K562 (cell line): ENCODE data around the gene SNX3. TPM values are rescaled to one million over a fixed set of nuclear protein-coding genes. Genes with fewer than 3 reads are reported as not detected.
A peak's percentile ranks its signal among the peaks of the same experiment; 100 is the strongest.

ENCODE experiments used
- ATAC-seq: fragments of 200-7000 bp; cut with Tn5 transposase; 3 replicates; pipeline ENCODE4 v1.9.1; 2020; ENCODE audit warnings: moderate library complexity
- BruUV-seq: library from RNA; stranded (reverse); fragments of 400-500 nt; replicated peaks from 2 replicates; lab custom pipeline; 2021; lab: Mats Ljungman, UMichigan
- CTCF ChIA-PET: fragments of 300-600 bp; formaldehyde crosslinking; extraction: SDS; loops from one replicate; lab custom pipeline; 2021; ENCODE audit warnings: low intra/inter-chr PET ratio; lab: Yijun Ruan, JAX
- POLR2A ChIA-PET: fragments of 300-600, 350-650 bp; sonication (Branson Sonifier 250); formaldehyde crosslinking; extraction: SDS; loops from one replicate; lab custom pipeline; 2021; ENCODE audit warnings: antibody characterized with exemption, inconsistent platforms; lab: Yijun Ruan, JAX
- DNase-seq, 4 experiments: peaks; one replicate each; pipeline versions ENCODE4 v3.0.0 to v3.0.0-alpha.2; 2011 to 2018; ENCODE audit warnings: low spot score in 3 of 4, mixed read lengths in 3 of 4; ENCODE audit errors: extremely low read depth in 1 of 4
- FAIRE-seq: peaks from 2 replicates; lab custom pipeline; 2011; peaks lifted over from hg19 to GRCh38; lab: Jason Lieb, UNC
- H2AFZ ChIP-seq: 2 replicates; pipeline ENCODE4 v1.6.0; 2011; ENCODE audit warnings: low read depth, low read length, control low read depth, inconsistent platforms
- H3K27ac ChIP-seq: fragments of 200-600 bp; 3 replicates; pipeline ENCODE4 v1.8.0; 2011; ENCODE audit warnings: low read depth, mild to moderate bottlenecking, control low read depth, inconsistent platforms, low read length, moderate library complexity, mixed read lengths; ENCODE audit errors: extremely low read depth
- H3K27me3 ChIP-seq, 2 experiments: fragments of 300-600 bp in 1 of 2; 2 replicates in 1 of 2; 3 replicates in 1 of 2; pipeline versions ENCODE4 v1.6.0 to v1.8.0; 2011; ENCODE audit warnings: inconsistent platforms in 2 of 2, low read length in 2 of 2, mild to moderate bottlenecking in 1 of 2, mixed read lengths in 1 of 2, moderate library complexity in 1 of 2; ENCODE audit not compliant: control insufficient read depth in 2 of 2, insufficient read depth in 2 of 2
- H3K36me3 ChIP-seq: fragments of 300-600 bp; 3 replicates; pipeline ENCODE4 v1.8.0; 2011; ENCODE audit warnings: mild to moderate bottlenecking, low read length, inconsistent platforms; ENCODE audit not compliant: control insufficient read depth, insufficient read depth
- H3K4me1 ChIP-seq, 2 experiments: fragments of 200-600 bp in 1 of 2; replicated peaks in 1 of 2; 2 replicates in 1 of 2; 3 replicates in 1 of 2; pipeline versions ENCODE4 v1.5.1 to v1.8.0; 2011; ENCODE audit warnings: inconsistent platforms in 2 of 2, low read length in 2 of 2, mild to moderate bottlenecking in 1 of 2, mixed read lengths in 1 of 2, moderate library complexity in 1 of 2; ENCODE audit not compliant: control insufficient read depth in 2 of 2, insufficient read depth in 2 of 2
- H3K4me2 ChIP-seq: 2 replicates; pipeline ENCODE4 v1.6.1; 2011; ENCODE audit warnings: low read length, control low read depth, inconsistent platforms, mixed read lengths; ENCODE audit not compliant: insufficient read depth
- H3K4me3 ChIP-seq: fragments of 200-600 bp; sonication (generic), shearing (Covaris generic); 2 replicates; pipeline ENCODE4 v1.5.1; 2016; ENCODE audit warnings: control low read depth, inconsistent platforms
- H3K79me2 ChIP-seq: fragments of 200-600 bp; 3 replicates; pipeline ENCODE4 v1.8.0; 2011; ENCODE audit warnings: low read length, inconsistent platforms; ENCODE audit not compliant: control insufficient read depth, insufficient read depth
- H3K9ac ChIP-seq, 2 experiments: 2 replicates each; pipeline versions ENCODE4 v1.6.0 to v1.6.1; 2011; ENCODE audit warnings: low read depth in 2 of 2, low read length in 2 of 2, control low read depth in 1 of 2, inconsistent platforms in 1 of 2, mild to moderate bottlenecking in 1 of 2, mixed read lengths in 1 of 2; ENCODE audit not compliant: insufficient read depth in 1 of 2
- H3K9me1 ChIP-seq: one replicate; pipeline ENCODE4 v1.6.0; 2011; ENCODE audit warnings: inconsistent platforms, mild to moderate bottlenecking, low read length, moderate library complexity; ENCODE audit not compliant: control insufficient read depth, insufficient read depth
- H3K9me3 ChIP-seq: replicated peaks from 2 replicates; pipeline ENCODE4 v1.5.1; 2011; ENCODE audit warnings: low read depth, low read length, inconsistent platforms; ENCODE audit not compliant: control insufficient read depth, insufficient read depth
- H4K20me1 ChIP-seq: replicated peaks from 2 replicates; pipeline ENCODE4 v1.6.1; 2011; ENCODE audit warnings: low read length, inconsistent platforms, mixed read lengths; ENCODE audit not compliant: control insufficient read depth, insufficient read depth
- CBX3 ChIP-seq, 2 experiments: IDR thresholded peaks; 1 replicate in 1 of 2; 2 replicates in 1 of 2; pipeline ENCODE4 v1.6.1; 2012; ENCODE audit warnings: inconsistent platforms in 2 of 2, low read length in 2 of 2, borderline replicate concordance in 1 of 2, control low read depth in 1 of 2
- CHD7 ChIP-seq: fragments of 200-600 bp; sonication (generic); IDR thresholded peaks from one replicate; pipeline ENCODE4 v1.6.1; 2012; ENCODE audit warnings: mild to moderate bottlenecking, low read depth, low read length, inconsistent platforms
- HMG20B ChIP-seq: fragments of 250-450 bp; sonication (Bioruptor Pico); IDR thresholded peaks from 2 replicates; pipeline ENCODE4 v1.5.0; 2021; ENCODE audit warnings: mild to moderate bottlenecking
- POLR2H ChIP-seq: IDR thresholded peaks from 2 replicates; pipeline ENCODE4 v1.6.1; 2016; ENCODE audit warnings: missing genetic modification characterization, low read depth, mild to moderate bottlenecking, control low read depth, missing compliant biosample characterization, moderate library complexity
- SNRNP70 ChIP-seq: fragments of 200-400 bp; formaldehyde crosslinking; optimal IDR thresholded peaks from 2 replicates; pipeline ENCODE3; 2017; ENCODE audit warnings: low read depth, low read length
- TAF7 ChIP-seq: fragments of 450-650 bp; IDR thresholded peaks from 2 replicates; pipeline ENCODE4 v1.6.1; 2016; ENCODE audit warnings: missing genetic modification characterization, missing compliant biosample characterization
- TBL1XR1 ChIP-seq, 2 experiments: IDR thresholded peaks; 2 replicates each; pipeline ENCODE4 v1.6.1; 2012; ENCODE audit warnings: improper control_type of control experiment in 2 of 2, low read length in 2 of 2, mild to moderate bottlenecking in 1 of 2
- TRIM28 ChIP-seq: fragments of 450-650 bp; IDR thresholded peaks from 2 replicates; pipeline ENCODE4 v1.6.1; 2017
- ZNF280A ChIP-seq: fragments of 450-650 bp; IDR thresholded peaks from 2 replicates; pipeline ENCODE4 v1.6.1; 2018; ENCODE audit warnings: mild to moderate bottlenecking, low read depth; ENCODE audit not compliant: partially characterized antibody
- ZNF584 ChIP-seq: fragments of 200-800 bp; sonication (Bioruptor generic); IDR thresholded peaks from 2 replicates; pipeline ENCODE4 v1.6.1; 2016; ENCODE audit warnings: low read depth, mild to moderate bottlenecking, missing genetic modification characterization, missing compliant biosample characterization
- WGBS: fragments of 100-300 bp; shearing (Covaris generic); methylation state at CpG from one replicate; pipeline ENCODE4 v1.1.6; 2016; ENCODE audit warnings: low coverage, mixed read lengths; ENCODE audit not compliant: insufficient coverage; ENCODE audit errors: missing lambda C conversion rate; 5-methylcytosine and 5-hydroxymethylcytosine counted together
- in situ Hi-C: fragments of 300-500 bp; cut with MboI; formaldehyde crosslinking; loops from 4 replicates; pipeline ENCODE4 v1.15.0; 2018; ENCODE audit warnings: inconsistent platforms, mixed read lengths
- intact Hi-C: fragments of 100-400 bp; cut with micrococcal nuclease; formaldehyde crosslinking; loops from 2 replicates; pipeline ENCODE4 v1.14.2; 2022
- polyA plus RNA-seq, 8 experiments: library from polyadenylated mRNA; depleted of rRNA in 4 of 8; stranded (reverse) in 5 of 8; unstranded in 3 of 8; fragments of >200 nt; fragmentation: Nextera tagmentation in 2 of 8; fragmentation: Illumina TruSeq in 1 of 8; extraction: Ambion mirVana in 2 of 8; extraction: Trizol in 1 of 8; gene quantifications; 2 replicates each; pipeline versions ENCODE4 v1.2.1 to v1.2.3, GENCODE V29; 2011 to 2014; ENCODE audit warnings: inconsistent platforms in 1 of 8, missing spikeins in 1 of 8
- total RNA-seq, 7 experiments: library from RNA; depleted of rRNA in 6 of 7; stranded (reverse); fragments of >200 nt in 6 of 7; fragmentation: Illumina TruSeq in 2 of 7; extraction: Trizol in 2 of 7; gene quantifications; 2 replicates each; pipeline versions ENCODE4 v1.2.1 to v1.2.3, GENCODE V29; 2011 to 2021; ENCODE audit warnings: low replicate concordance in 1 of 7

SNX3 gene
- total and polyA plus RNA-seq, 9 of the 15 experiments (the other 6 are each of a cell fraction or from before 2014, with no cell fraction given): 48.9 to 410 (median 159) TPM

- H3K9ac ChIP-seq: no peak overlapping the region
- 93% methylated on average over 2 of the region's 2 CpGs for WGBS
- no peak overlapping the region for H3K4me2 ChIP-seq
- ATAC-seq (peak; percentile 64), DNase-seq (no peak), FAIRE-seq (no peak)
- ChIA-PET CTCF (interaction anchor here (0.6 kb wide), 1 partner anchor 65 kb away, joined by 3 read pairs; no protein-coding TSS in a partner anchor), POLR2A (interaction anchor here (0.7 to 1.0 kb wide), 3 partner anchors 9 to 40 kb away, joined by 3 to 5 read pairs (median 4); no protein-coding TSS in a partner anchor)
- H2AFZ ChIP-seq: no peak overlapping the region
- in situ Hi-C loops (no loop called here), intact Hi-C loops (no loop called here)
- H3K27ac ChIP-seq: peak overlapping the region; percentile 12; the same call in 1 of the 3 replicates
- no peak overlapping the region for H3K4me3 ChIP-seq
- H3K36me3 ChIP-seq: peaks cover 68% of the 10 kb centered on the region
- H3K79me2 ChIP-seq: peaks cover 84% of the 10 kb centered on the region
- no peaks in the 10 kb centered on the region for H4K20me1 ChIP-seq
- no peaks in the 10 kb centered on the region for H3K27me3 ChIP-seq
- no TSS peak for BruUV-seq
- H3K9me1 ChIP-seq: no peaks in the 10 kb centered on the region
- H3K4me1 ChIP-seq: peaks cover 0 to 4% of the 10 kb centered on the region in 2 experiments; a peak in 2 of 5 replicates
- H3K9me3 ChIP-seq: peaks cover 12% of the 10 kb centered on the region
- TF ChIP-seq ZNF584 (no peak), CBX3 (IDR thresholded peaks at IDR 0.05; ENCODE audit: borderline replicate concordance in 1 of 2, low read length in 2 of 2) (peak in 1 of 2 experiments; percentile 98; a peak in 2 of 3 replicates), TBL1XR1 (IDR thresholded peaks at IDR 0.05; ENCODE audit: low read length in 2 of 2) (no peak), TRIM28 (peak; percentile 97), SNRNP70 (no peak), HMG20B (no peak), ZNF280A (peak; percentile 60), TAF7 (no peak), CHD7 (no peak), POLR2H (tag) (no peak)
These were observed 18.6 kb downstream of the SNX3 start for GRCh38 chr6:108242259-108242658.
